ENCODE measurements around the gene CAMKMT.

DNA sequence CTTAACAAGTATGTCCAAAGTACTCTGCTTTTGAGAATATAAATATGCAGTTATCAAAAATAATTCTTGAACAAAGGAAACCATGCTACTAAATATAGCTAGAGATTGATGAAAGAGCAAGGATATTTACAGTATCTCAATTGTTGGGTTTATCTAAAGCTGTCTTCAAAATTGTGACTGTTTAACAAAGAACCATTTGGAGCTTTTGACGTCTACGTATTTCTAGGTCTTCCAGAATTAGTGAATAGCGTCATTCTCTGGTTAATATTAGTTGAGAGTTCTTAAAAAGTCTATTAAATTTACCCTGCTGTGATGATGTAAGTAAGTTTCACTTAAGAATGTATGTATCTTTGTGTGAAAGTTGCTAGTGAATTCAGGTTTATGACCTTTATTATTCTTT, 356.7 kb downstream of the CAMKMT start:
- TF ChIP-seq, protein P1, sequence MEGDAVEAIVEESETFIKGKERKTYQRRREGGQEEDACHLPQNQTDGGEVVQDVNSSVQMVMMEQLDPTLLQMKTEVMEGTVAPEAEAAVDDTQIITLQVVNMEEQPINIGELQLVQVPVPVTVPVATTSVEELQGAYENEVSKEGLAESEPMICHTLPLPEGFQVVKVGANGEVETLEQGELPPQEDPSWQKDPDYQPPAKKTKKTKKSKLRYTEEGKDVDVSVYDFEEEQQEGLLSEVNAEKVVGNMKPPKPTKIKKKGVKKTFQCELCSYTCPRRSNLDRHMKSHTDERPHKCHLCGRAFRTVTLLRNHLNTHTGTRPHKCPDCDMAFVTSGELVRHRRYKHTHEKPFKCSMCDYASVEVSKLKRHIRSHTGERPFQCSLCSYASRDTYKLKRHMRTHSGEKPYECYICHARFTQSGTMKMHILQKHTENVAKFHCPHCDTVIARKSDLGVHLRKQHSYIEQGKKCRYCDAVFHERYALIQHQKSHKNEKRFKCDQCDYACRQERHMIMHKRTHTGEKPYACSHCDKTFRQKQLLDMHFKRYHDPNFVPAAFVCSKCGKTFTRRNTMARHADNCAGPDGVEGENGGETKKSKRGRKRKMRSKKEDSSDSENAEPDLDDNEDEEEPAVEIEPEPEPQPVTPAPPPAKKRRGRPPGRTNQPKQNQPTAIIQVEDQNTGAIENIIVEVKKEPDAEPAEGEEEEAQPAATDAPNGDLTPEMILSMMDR (conservative IDR thresholded peaks at IDR 0.05; ENCODE audit: low read length), result no peak
- no peak for TF ChIP-seq EZH2phosphoT487 (IDR thresholded peaks at IDR 0.05; ENCODE audit: borderline replicate concordance, low read depth, low read length)
